H1 (cell line): ENCODE data around the gene CLIP3. TPM values are rescaled to one million over a fixed set of nuclear protein-coding genes. Genes with fewer than 3 reads are reported as not detected.

Experiments used
- BCL11A ChIP-seq, 2 experiments: IDR thresholded peaks; one replicate each; pipeline ENCODE4 v1.6.1; 2011; ENCODE audit warnings: low read depth in 2 of 2, low read length in 2 of 2, mild to moderate bottlenecking in 2 of 2
- CHD7 ChIP-seq: fragments of 300-600 bp; sonication (generic); IDR thresholded peaks from 2 replicates; pipeline ENCODE4 v1.7.1; 2012; ENCODE audit warnings: low read length, moderate library complexity, mild to moderate bottlenecking, inconsistent platforms; ENCODE audit not compliant: insufficient replicate concordance
- CTCF ChIP-seq, 3 experiments: IDR thresholded peaks; 1 replicate in 2 of 3; 2 replicates in 1 of 3; pipeline versions ENCODE4 v1.5.1 to v1.6.1; 2011; ENCODE audit warnings: low read length in 3 of 3, mild to moderate bottlenecking in 3 of 3, inconsistent platforms in 2 of 3, low read depth in 1 of 3, moderate library complexity in 1 of 3; ENCODE audit not compliant: insufficient read depth in 1 of 3; ENCODE audit errors: control extremely low read depth in 1 of 3
- EZH2 ChIP-seq: fragments of 200-600 bp; sonication (generic); IDR thresholded peaks from 2 replicates; pipeline ENCODE4 v1.7.1; 2012; ENCODE audit warnings: low read depth, mild to moderate bottlenecking, moderate library complexity, low read length, inconsistent platforms; ENCODE audit not compliant: severe bottlenecking
- GABPA ChIP-seq: IDR thresholded peaks from 2 replicates; pipeline ENCODE4 v1.6.1; 2011; ENCODE audit warnings: mild to moderate bottlenecking, low read length, moderate library complexity, borderline replicate concordance; ENCODE audit not compliant: insufficient read depth
- KDM1A ChIP-seq: fragments of 200-600, 300-600 bp; sonication (generic); IDR thresholded peaks from 2 replicates; pipeline ENCODE4 v1.7.1; 2016; ENCODE audit warnings: mild to moderate bottlenecking, low read length, borderline replicate concordance
- NANOG ChIP-seq: IDR thresholded peaks from 2 replicates; pipeline ENCODE4 v1.6.1; 2011; ENCODE audit warnings: low read length, low read depth, mild to moderate bottlenecking, inconsistent platforms; ENCODE audit not compliant: insufficient read depth, poor library complexity, severe bottlenecking
- POU5F1 ChIP-seq: IDR thresholded peaks from 2 replicates; pipeline ENCODE4 v1.6.1; 2011; ENCODE audit warnings: low read depth, mild to moderate bottlenecking, low read length, moderate library complexity
- TEAD4 ChIP-seq: IDR thresholded peaks from 2 replicates; pipeline ENCODE4 v1.6.1; 2012; ENCODE audit warnings: low read depth, low read length, inconsistent platforms, mixed read lengths
- polyA plus RNA-seq, 7 experiments: library from polyadenylated mRNA; depleted of rRNA in 3 of 7; stranded (reverse) in 5 of 7; unstranded in 2 of 7; fragments of >200 nt in 5 of 7; fragments of 200-250 nt in 2 of 7; gene quantifications; 1 replicate in 5 of 7; 2 replicates in 1 of 7; 4 replicates in 1 of 7; pipeline versions ENCODE4 v1.2.1 to v1.2.3, GENCODE V29; 2011 to 2013; ENCODE audit warnings: missing spikeins in 2 of 7, mixed read lengths in 2 of 7
- total RNA-seq: library from RNA; stranded (reverse); fragmentation: NEBNext Ultra II Directional; extraction: Animal tissue kit (Norgen Biotek cat#: 25700); gene quantifications from 2 replicates; pipeline ENCODE4 v1.2.1, GENCODE V29; 2021

CLIP3 gene
- total and polyA plus RNA-seq, 2 of the 8 experiments (the other 6 are each of a cell fraction or from before 2014, with no cell fraction given): 5.9 to 21.7 TPM

- TF ChIP-seq CHD7 (no peak), BCL11A (IDR thresholded peaks at IDR 0.05; ENCODE audit: low read depth in 2 of 2, low read length in 2 of 2) (no peak), CTCF (IDR thresholded peaks at IDR 0.05; ENCODE audit: control extremely low read depth in 1 of 3, insufficient read depth in 1 of 3, low read depth in 1 of 3, low read length in 3 of 3) (no peak), TEAD4 (peak; percentile 83), GABPA (no peak), EZH2 (no peak), KDM1A (no peak), NANOG (no peak), POU5F1 (no peak)
Measured at GRCh38 chr19:36041831-36042230, 9.2 kb upstream of the CLIP3 start (continued).
